HPDE6-E6E7 (cell line): ENCODE data around the gene RABGAP1L.
"Not testable (repeated sequence)": the region's sequence is repeated elsewhere in the genome, so short reads cannot be mapped to it uniquely, and the experiment has no call there.

ENCODE experiments used
- DNase-seq: peaks from one replicate; pipeline ENCODE4 v3.0.0; 2011; ENCODE audit warnings: missing footprints; ENCODE audit errors: extremely low spot score

RABGAP1L gene

GRCh38 chr1:174800216-174800851 lies 641.0 kb downstream of the RABGAP1L start:
- DNase-seq, result no peak

DNA sequence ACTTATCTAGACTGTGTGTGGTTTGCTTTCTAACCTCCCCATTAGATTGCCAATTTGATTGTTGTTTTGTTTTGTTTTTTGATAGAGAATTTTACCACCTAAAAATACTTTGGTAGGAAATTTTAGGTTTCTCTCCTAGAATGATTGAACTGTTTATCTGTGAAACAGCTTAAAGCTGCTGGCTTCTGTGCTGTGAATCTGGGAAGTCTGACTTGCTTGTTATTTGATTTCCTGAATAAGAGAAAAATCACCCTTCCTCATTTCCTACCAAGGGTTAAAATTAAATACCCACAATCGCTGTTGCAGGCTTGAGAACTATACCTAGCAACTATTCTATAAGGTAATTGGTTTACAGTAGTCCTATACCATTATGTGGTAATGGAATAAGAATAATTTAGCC lies 641.6 kb downstream of the RABGAP1L start:
- no peak for DNase-seq

GRCh38 chr1:174809755-174810280 lies 650.5 kb downstream of the RABGAP1L start:
- DNase-seq, result no peak

- DNase-seq, result no peak
These were observed 652.7 kb downstream of the RABGAP1L start for GRCh38 chr1:174812016-174812415.

- DNase-seq, result no peak
These were observed 653.3 kb downstream of the RABGAP1L start for GRCh38 chr1:174812656-174813055.

DNA sequence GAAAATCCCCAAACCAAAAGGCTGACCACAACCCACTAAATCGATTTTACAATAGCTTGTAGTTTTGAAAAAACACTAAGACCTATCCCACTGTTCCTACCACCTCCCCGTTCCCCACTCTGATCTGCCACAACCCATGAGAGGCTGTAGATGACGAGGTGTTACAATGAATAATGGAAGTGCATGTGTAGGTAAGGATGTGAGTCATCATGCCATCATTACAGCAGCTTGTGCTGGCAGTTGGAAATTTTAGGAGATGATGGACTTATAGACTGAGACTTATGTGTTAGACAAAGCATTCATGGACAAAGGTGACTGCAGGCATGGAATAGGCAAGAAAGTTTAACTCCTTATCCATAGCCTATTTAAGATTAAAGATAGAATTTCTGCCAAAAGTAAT lies 655.7 kb downstream of the RABGAP1L start:
- peak; percentile 89 for DNase-seq

GRCh38 chr1:174815474-174815908 lies 656.2 kb downstream of the RABGAP1L start:
- no peak for DNase-seq

DNA sequence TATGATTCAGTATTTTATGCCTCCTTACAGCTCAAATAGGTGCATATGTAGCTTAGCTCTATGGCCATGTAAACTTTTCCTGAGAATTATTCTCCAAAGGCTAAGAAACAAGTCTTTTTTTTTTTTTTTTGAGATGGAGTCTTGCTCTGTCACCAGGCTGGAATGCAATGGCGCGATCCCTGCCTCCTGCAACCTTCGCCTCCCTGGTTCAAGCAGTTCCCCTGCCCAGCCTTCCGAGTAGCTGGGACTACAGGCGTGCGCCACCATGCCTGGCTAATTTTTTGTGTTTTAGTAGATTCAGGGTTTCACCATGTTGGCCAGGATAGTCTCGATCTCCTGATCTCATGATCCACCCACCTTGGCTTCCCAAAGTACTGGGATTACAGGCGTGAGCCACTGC lies 657.3 kb downstream of the RABGAP1L start:
- not testable (repeated sequence) for DNase-seq

DNA sequence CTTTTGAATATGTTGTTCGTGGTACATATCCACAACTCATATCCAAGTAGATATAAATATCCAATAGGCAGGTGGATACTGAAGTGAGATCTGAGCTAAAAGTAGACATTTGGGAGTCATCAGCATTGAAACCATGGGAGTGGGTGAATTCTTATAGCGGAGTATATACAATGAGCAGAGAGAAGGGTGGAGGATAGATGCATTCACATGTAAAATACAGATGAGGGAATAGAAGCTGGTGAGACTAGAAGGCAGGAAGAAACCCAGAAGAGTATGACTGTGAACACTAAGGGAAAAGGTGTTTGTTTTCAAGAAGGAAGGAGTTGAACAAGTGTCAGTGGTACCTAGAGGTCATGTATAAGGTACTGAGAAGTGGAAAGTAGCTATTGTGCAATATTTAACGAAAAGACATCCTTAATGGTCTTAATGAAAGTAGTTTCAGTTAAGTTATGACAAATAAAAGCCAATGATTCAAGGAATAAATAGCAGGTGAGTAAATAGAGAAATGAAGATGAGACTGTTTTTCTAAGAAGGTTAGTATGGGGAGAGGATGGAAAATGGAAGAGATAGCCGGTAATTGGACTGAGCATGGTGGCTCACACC lies 658.8 kb downstream of the RABGAP1L start:
- no peak for DNase-seq

- DNase-seq, result no peak
These were observed 659.6 kb downstream of the RABGAP1L start for GRCh38 chr1:174818951-174819350.

- no peak for DNase-seq
These were observed 660.3 kb downstream of the RABGAP1L start for GRCh38 chr1:174819596-174819995.

DNA sequence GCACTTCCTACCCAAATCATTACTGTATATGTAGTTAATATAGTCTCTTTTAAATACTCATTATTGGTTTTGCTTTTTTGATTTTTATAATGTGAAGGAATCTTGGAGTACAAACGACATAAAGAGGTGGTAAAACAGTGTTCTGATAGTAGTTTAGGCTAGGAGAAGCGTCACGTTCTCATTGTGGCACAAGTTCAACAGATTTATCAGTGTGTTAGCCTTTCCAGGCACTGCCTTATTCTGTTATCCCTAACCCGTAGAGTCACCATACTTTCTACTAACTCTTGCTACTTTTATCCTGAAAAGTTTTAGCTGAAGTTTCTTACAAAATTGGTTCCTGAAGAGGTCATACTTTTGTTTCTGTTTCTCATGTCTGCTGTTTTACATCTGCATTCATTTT lies 665.8 kb downstream of the RABGAP1L start:
- no peak for DNase-seq

- no peak for DNase-seq
These were observed 666.5 kb downstream of the RABGAP1L start for GRCh38 chr1:174825806-174826205.

- DNase-seq, result no peak
These were observed 668.9 kb downstream of the RABGAP1L start for GRCh38 chr1:174828264-174828663.

DNA sequence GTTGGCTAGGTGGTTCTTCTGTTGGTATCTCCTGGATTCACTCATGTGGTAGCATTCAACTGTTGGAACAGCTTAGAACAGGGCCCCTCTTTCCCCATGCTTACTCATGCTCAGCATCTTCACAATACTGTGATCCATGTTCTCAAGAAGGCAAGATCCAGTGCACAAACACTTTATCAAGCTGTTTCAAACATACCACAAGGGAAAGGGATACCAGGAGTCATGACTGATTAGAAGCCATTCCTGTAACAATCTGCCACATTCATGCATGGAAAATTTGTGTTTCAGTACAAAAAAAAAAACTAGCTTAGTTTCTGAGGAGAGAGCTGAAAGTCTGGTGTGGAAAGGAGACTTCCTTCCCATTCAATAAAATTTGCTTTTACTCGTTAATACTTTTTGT lies 670.7 kb downstream of the RABGAP1L start:
- no peak for DNase-seq

DNA sequence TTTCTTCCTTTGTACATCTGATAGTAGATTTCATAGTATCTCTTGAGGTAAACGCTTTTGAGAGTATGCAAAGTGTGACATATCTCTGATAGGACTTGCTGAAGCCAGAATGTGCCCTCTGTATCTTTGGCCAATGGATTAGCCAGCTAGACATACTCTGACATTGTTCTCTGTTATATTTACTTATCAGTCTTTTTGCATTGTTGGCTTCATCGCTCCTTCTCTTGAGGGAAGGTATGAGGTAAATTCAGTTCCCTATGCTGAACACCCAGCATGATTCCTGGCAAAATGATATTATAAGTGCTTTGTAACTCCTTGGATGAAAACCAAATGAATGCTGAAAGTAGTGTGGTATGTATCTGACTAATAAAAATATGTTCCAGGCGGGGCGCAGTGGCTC lies 677.2 kb downstream of the RABGAP1L start:
- no peak for DNase-seq

DNA sequence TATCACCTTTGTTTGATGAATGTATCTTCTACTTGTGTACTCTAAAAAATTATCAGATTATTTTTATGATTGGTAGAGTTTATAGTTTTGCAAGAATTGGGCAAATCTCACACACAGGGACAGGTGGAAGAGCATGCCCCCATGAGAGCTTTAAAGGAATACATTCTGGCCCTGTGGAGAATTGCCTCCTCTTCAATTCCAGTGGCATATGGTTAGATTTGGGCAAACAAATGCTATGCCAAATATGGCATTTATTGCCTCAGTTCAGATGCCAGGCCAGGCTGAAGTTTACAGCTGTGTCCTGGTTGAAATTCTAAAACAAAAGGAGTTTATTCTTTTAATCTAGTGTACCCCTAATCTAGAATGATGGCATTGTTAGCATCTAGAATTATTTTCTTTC lies 678.1 kb downstream of the RABGAP1L start:
- DNase-seq, result no peak

- DNase-seq, result no peak
These were observed 679.9 kb downstream of the RABGAP1L start for GRCh38 chr1:174839211-174839610.

DNA sequence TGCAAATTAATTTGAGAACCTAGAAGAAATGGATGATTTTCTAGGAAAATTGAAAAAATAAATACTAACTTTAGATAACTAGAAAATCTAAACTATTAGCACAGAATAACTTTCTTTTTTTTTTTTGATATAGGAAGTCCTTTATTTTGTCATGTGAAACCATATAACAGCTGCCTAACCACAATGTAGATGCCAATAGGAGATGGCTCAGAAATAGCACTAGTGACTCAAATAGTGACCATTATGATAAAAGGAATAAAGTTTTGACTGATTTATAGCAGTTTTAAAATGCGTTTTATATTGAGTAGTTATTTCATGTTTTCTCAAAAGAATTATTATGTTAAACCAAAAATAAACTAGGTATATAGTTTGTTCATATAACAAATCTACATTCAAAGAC lies 682.4 kb downstream of the RABGAP1L start:
- DNase-seq, result no peak

DNA sequence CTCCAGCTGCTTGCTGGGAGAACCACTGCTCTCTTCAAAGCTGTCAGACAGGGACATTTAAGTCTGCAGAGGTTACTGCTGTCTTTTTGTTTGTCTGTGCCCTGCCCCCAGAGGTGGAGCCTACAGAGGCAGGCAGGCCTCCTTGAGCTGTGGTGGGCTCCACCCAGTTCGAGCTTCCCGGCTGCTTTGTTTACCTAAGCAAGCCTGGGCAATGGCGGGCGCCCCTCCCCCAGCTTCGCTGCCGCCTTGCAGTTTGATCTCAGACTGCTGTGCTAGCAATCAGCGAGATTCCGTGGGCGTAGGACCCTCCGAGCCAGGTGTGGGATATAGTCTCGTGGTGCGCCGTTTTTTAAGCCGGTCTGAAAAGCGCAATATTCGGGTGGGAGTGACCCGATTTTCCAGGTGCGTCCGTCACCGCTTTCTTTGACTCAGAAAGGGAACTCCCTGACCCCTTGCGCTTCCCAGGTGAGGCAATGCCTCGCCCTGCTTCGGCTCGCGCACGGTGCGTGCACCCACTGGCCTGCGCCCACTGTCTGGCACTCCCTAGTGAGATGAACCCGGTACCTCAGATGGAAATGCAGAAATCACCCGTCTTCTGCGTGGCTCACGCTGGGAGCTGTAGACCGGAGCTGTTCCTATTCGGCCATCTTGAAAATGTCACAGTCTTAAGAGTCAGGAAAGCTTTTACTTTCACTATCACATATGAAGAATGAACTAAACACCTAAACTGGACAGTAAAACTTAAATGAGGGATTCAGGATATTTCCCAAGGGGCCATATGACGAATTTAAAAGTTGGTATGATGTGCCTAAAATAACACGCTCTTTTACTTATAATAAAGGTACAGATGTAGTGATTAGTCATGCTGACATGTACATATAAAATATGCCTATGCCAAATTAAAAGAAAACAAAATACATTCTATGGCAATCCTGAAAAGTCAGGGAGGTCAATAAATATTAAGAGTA lies 689.6 kb downstream of the RABGAP1L start:
- not testable (repeated sequence) for DNase-seq

DNA sequence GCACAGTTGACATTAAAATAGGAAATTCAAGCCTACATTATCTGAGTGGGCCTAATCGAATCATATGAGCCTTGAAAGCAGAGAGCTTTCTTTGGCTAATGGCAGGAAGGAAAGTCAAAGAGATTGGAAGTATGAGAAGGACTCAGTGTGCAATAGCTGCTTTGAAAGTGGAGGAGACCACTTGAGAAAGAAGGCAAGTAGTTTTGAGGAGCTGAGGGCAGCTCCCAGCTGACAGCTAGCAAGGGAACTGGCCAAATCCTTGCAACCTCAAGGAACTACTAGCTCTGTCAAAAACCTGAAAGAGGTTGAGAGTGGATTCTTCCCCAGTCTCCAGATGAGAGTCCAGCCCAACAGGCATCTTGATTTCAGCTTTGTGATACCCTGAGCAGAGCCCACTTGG lies 691.4 kb downstream of the RABGAP1L start:
- DNase-seq, result no peak

DNA sequence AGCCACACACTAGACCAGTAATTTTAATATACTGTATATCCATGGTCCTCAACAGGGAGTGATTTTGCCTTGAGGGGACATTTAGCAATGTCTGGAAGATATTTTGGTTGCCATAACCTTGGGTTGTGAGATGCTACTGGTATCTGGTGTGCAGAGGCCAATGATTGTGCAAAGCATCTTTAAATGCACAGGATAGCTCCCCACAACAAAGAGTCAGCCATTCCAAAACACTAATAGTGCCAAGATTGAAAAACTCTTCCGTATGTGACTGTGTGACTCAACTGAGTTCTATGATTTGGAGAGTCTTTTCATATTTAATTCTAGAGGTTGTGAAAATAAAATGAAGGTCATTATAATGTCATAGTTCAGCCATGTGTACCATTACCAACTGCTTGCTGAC lies 699.0 kb downstream of the RABGAP1L start:
- no peak for DNase-seq
